A549 treated with dexamethasone at 1 μM for 4 hours (cell line): ENCODE results near the gene PLA2G4F. TPM values are rescaled to one million over a fixed set of nuclear protein-coding genes. Genes with fewer than 3 reads are reported as not detected.

Experiments used
- total RNA-seq: library from RNA; stranded (reverse); fragments of 200-300 nt; extraction: Qiagen RNA extraction; gene quantifications from 5 replicates; pipeline ENCODE4 v1.2.3, GENCODE V29; 2022

The PLA2G4F gene, protein sequence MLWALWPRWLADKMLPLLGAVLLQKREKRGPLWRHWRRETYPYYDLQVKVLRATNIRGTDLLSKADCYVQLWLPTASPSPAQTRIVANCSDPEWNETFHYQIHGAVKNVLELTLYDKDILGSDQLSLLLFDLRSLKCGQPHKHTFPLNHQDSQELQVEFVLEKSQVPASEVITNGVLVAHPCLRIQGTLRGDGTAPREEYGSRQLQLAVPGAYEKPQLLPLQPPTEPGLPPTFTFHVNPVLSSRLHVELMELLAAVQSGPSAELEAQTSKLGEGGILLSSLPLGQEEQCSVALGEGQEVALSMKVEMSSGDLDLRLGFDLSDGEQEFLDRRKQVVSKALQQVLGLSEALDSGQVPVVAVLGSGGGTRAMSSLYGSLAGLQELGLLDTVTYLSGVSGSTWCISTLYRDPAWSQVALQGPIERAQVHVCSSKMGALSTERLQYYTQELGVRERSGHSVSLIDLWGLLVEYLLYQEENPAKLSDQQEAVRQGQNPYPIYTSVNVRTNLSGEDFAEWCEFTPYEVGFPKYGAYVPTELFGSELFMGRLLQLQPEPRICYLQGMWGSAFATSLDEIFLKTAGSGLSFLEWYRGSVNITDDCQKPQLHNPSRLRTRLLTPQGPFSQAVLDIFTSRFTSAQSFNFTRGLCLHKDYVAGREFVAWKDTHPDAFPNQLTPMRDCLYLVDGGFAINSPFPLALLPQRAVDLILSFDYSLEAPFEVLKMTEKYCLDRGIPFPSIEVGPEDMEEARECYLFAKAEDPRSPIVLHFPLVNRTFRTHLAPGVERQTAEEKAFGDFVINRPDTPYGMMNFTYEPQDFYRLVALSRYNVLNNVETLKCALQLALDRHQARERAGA
- total RNA-seq = 0.03 to 0.06 TPM in 2 of 5 replicates, not detected in the others

GRCh38 chr15:42156243-42156922 lies at the start of gene PLA2G4F:
Gene PLA2G4F, minus strand, starts transcription at chr15:42156636. Its CDS starts 87 bp downstream, at chr15:42156549.

GRCh38 chr15:42094512-42094963 lies 61.9 kb downstream of the PLA2G4F start, which contains the start of gene PLA2G4D:
Gene PLA2G4D, minus strand, starts transcription at chr15:42094562. Its CDS starts 103 bp downstream, at chr15:42094459.

Other genes starting within 250 kb of the PLA2G4F start
- 10.8 to 13.3 TPM (median 12.5 TPM) in 5 replicates for gene EHD4, start 184.1 kb downstream of the PLA2G4F start, total RNA-seq
- 0.01 TPM in 1 of 5 replicates, not detected in the others for gene PLA2G4E, start 135.6 kb downstream of the PLA2G4F start, total RNA-seq
- gene PLA2G4D, start 62.1 kb downstream of the PLA2G4F start, total RNA-seq = not detected in 5 replicates
- gene VPS39, start 51.7 kb upstream of the PLA2G4F start, total RNA-seq = 11.7 to 17.2 TPM (median 16.1 TPM) in 5 replicates
- gene GANC, start 116.6 kb upstream of the PLA2G4F start, total RNA-seq = 6.1 to 7.9 TPM (median 7.4 TPM) in 5 replicates
- 26.3 to 35.5 TPM (median 29.4 TPM) in 5 replicates for gene TMEM87A, start 116.8 kb upstream of the PLA2G4F start, total RNA-seq
- gene CAPN3, start 202.9 kb upstream of the PLA2G4F start, total RNA-seq = 0.22 to 0.59 TPM (median 0.32 TPM) in 4 of 5 replicates, not detected in the other